NCI-H1105 (cell line): ENCODE results near the gene IL17F.

Source experiments
- DNase-seq: peaks from one replicate; lab custom pipeline; 2025; lab: John Stamatoyannopoulos, UW

Gene IL17F

DNA sequence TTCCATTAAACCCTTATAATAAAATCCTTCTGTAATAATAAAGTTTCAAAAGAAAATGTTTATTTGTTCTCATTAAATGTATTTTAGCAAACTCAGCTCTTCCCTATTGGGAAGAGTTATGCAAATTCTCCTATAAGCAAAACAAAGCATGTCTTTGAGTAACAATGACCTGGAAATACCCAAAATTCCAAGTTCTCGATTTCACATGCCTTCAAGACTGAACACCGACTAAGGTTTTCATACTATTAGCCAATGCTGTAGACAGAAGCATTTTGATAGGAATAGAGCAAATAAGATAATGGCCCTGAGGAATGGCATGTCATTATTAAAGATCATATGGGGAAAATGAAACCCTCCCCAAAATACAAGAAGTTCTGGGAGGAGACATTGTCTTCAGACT is 54.3 kb downstream of the IL17F start:
- DNase-seq, result no peak

DNA sequence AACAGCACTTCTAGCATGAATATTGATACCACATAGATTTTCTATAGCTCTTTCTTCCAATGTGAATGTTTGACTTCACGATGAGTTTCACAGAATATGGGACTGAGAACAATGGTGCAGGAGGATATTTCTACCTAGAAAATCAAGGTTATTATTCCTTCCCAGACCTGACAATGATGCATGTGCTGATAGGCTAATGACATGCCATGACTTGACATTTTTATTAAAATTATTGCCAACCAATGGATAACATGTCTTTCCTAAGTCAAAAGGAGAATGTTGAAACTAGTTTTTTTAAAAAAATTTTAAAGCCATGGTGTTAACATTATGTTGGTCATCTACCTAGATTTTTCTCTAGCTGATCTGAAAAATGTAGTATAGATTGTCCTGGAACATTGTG is 57.2 kb downstream of the IL17F start:
- no peak for DNase-seq
